Spinal cord (tissue), 10 donors: ENCODE data around the gene PARD3B. TPM values are rescaled to one million over a fixed set of nuclear protein-coding genes. Genes with fewer than 3 reads are reported as not detected.

Experiments used
- DNase-seq, 6 donors: peaks; one replicate each; pipeline versions ENCODE4 v3.0.0 to v3.0.0-alpha.2; 2013 to 2015; ENCODE audit warnings: low spot score in 6 of 6, low read depth in 4 of 6
- H3K27ac ChIP-seq: one replicate; pipeline ENCODE4 v1.5.1; 2013; ENCODE audit warnings: low read depth, low read length, control low read depth
- H3K27me3 ChIP-seq: one replicate; pipeline ENCODE4 v1.6.1; 2013; ENCODE audit warnings: low read length; ENCODE audit not compliant: control insufficient read depth, insufficient read depth
- H3K36me3 ChIP-seq: one replicate; pipeline ENCODE4 v1.6.1; 2013; ENCODE audit warnings: low read length; ENCODE audit not compliant: control insufficient read depth, insufficient read depth
- H3K4me1 ChIP-seq: one replicate; pipeline ENCODE4 v1.6.1; 2013; ENCODE audit warnings: low read length; ENCODE audit not compliant: control insufficient read depth, insufficient read depth
- H3K4me3 ChIP-seq: one replicate; pipeline ENCODE4 v1.5.1; 2013; ENCODE audit warnings: low read depth, low read length, control low read depth
- H3K9me3 ChIP-seq: one replicate; pipeline ENCODE4 v1.6.1; 2013; ENCODE audit warnings: low read length; ENCODE audit not compliant: control insufficient read depth, insufficient read depth
- WGBS: methylation state at CpG from one replicate; pipeline ENCODE4 v1.1.5; 2013; ENCODE audit warnings: missing lambda C conversion rate; ENCODE audit not compliant: insufficient coverage; 5-methylcytosine and 5-hydroxymethylcytosine counted together
- polyA plus RNA-seq, 2 donors: library from polyadenylated mRNA; unstranded; fragments of 120-200 nt; gene quantifications; one replicate each; pipeline ENCODE4 v1.2.1, GENCODE V29; 2013; ENCODE audit not compliant: insufficient read length in 2 of 2
- total RNA-seq, 2 donors: library from RNA; depleted of rRNA in 1 of 2; stranded (reverse); fragments of 120-200 nt in 1 of 2; fragments of >200 nt in 1 of 2; gene quantifications; one replicate each; pipeline versions ENCODE4 v1.2.3 to v1.2.4, GENCODE V29; 2013 to 2014
- donor health status: healthy.

Gene PARD3B
- total and polyA plus RNA-seq, 4 donors, result 10.8 to 34.6 (median 22.1) TPM

DNA sequence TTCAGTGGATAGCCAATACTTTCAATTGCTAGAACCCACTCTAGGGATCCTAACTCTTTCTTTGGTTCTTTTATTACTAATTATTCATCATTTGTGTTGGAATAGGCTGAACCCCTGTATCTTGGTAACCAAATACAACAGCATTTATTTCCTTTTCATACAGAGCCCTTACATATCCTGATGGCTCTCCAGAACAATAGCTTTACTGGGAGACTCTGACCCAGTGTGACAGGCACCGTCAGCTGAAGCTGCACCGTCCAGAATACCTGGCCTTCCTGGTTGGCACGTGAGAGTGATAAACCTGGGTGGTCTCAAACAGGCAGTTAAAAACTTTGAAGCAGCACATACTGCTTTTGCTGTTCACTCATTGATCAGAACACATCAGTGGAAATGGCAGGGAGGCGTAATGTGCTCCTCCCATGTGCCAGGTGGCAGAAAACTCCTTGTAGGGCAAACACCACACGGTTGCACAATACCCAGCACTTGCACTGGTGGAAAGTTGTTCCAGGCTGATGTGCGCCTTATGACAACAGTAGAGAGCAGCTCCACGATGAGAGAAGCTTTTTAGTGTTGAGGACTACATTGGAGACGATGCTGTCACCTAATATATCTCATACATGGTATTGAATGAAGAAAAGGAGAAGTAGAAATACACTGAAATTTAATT is 456.2 kb downstream of the PARD3B start:
- no peak for DNase-seq
- Histone ChIP-seq H3K27me3 (no peaks in the 10 kb centered on the region), H3K4me1 (no peaks in the 10 kb centered on the region), H3K27ac (no peak overlapping the region), H3K9me3 (peaks cover 2% of the 10 kb centered on the region), H3K36me3 (no peaks in the 10 kb centered on the region), H3K4me3 (no peak overlapping the region)
- 89% methylated on average over 4 of the region's 8 CpGs for WGBS

DNA sequence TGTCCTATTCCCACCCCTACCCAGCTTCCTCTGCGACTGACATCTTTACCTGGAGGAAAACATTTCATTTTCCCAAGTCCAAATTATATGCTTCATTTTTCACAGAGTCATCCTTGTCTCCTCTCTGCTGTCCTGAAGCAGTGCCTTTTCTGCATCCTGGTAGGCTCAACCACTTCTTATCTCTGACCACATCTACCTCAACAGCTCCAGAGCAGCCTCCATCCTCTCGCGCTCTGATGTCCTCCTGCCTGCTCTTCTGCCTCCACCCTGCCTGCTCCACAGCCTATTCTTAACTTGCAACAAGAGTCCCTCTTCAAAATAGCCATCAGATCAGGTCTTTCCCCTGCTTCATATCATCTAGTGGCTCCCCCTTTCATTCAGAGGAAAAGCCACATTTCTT is 457.1 kb downstream of the PARD3B start:
- Histone ChIP-seq H3K4me1 (no peaks in the 10 kb centered on the region), H3K9me3 (peaks cover 2% of the 10 kb centered on the region), H3K36me3 (no peaks in the 10 kb centered on the region), H3K27ac (no peak overlapping the region), H3K27me3 (no peaks in the 10 kb centered on the region), H3K4me3 (no peak overlapping the region)
- no peak for DNase-seq
- WGBS, result 98% methylated on average over 3 of the region's 3 CpGs

DNA sequence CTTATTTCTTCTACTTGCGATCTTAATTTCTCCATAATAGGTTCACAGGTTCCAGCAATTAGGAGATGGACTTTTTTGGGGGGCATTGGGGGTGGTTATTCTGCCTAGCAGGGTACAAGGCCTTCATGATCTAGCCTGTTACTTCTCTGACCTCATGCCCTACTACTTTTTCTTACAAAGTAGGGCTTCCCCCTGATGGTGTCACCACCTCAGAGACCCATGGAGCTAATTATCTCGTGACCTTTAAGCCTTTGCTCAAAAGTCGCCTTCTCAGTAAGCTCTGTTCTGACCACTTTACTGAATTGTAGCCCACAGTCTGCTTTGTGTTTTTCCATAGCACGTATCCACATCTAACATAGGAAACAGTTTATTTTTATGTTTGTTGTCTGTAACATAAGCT is 458.0 kb downstream of the PARD3B start:
- no peaks in the 10 kb centered on the region for H3K36me3 ChIP-seq
- no peaks in the 10 kb centered on the region for H3K4me1 ChIP-seq
- H3K9me3 ChIP-seq, result peaks cover 2% of the 10 kb centered on the region
- no peak overlapping the region for H3K27ac ChIP-seq
- H3K4me3 ChIP-seq, result no peak overlapping the region
- no peaks in the 10 kb centered on the region for H3K27me3 ChIP-seq
- WGBS, result 100% methylated on average over 2 of the region's 4 CpGs
- no peak for DNase-seq

DNA sequence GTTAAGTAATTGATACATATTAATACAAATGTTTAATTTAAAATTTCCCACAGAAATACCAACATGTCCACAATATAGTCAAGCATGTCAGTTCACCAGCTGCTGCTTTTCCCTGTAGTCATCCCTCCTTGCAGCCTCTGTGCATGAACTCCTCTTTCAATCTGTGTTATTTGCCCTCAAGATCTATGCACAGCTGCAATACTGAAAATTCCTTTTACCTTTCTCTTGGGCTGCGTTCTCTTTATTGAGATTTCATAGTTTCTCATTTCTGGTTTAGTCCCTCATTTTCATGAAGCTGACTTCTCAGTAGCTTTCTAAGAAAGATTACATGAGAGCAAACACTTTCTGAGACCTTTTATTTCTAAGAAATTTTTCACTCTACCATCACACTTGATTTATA is 464.9 kb downstream of the PARD3B start:
- WGBS, result 43% methylated on average over 1 of the region's 1 CpG
- H3K4me1 ChIP-seq, result no peaks in the 10 kb centered on the region

DNA sequence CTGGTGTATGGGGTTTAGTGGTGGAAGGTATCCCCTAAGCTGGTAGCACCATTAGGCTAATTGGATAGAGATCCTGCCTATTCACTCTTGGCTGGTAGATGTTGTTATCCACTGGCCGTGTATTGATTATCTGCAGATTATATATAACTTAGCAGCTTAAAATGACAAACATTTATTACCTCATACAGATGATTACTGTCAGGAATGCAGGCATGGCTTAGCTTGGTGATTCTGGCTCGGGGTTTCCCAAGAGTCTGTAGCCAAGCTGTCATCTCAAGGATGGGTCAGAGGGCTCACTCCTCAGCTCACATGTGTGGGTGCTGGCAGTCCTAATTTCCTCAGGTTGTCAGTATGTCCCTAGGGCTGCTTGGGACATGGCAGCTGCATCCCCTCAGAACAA is 465.8 kb downstream of the PARD3B start:
- Histone ChIP-seq H3K36me3 (no peaks in the 10 kb centered on the region), H3K27ac (no peak overlapping the region), H3K27me3 (no peaks in the 10 kb centered on the region), H3K4me3 (no peak overlapping the region), H3K4me1 (no peaks in the 10 kb centered on the region), H3K9me3 (peaks cover under 1% of the 10 kb centered on the region)
- 78% methylated on average over 1 of the region's 2 CpGs for WGBS
- DNase-seq, result no peak

More for the DNA sequence above, 464.9 kb downstream of the PARD3B start:
- DNase-seq, result peak in 1 of 6 donors; percentile 53
- Histone ChIP-seq H3K27ac (no peak overlapping the region), H3K9me3 (peaks cover 2% of the 10 kb centered on the region), H3K4me3 (no peak overlapping the region), H3K36me3 (no peaks in the 10 kb centered on the region), H3K27me3 (no peaks in the 10 kb centered on the region)

DNA sequence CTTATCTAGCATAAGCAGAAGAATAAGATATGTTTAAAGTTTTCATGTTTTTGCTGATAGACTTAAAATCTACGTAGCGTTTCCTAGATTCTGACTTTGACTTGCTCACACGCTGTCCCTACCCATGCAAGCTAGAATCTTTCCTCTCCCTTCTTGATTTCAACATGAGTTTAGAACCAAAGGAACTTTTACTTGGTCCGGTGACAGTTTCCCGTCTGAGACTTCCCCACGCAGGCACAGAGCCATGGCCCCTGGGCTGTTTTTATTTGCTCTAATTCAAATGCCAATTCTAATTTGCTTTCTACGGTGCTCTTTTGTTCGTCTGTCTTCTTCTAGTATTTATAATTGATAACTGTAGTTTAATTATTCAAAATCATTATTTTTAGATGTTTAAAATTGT is 467.7 kb downstream of the PARD3B start:
- no peak for DNase-seq
- no peaks in the 10 kb centered on the region for H3K36me3 ChIP-seq
- WGBS, result 32% methylated on average over 4 of the region's 8 CpGs
- no peaks in the 10 kb centered on the region for H3K4me1 ChIP-seq
- H3K27ac ChIP-seq, result no peak overlapping the region
- H3K27me3 ChIP-seq, result no peaks in the 10 kb centered on the region
- H3K4me3 ChIP-seq, result no peak overlapping the region
- H3K9me3 ChIP-seq, result no peaks in the 10 kb centered on the region

DNA sequence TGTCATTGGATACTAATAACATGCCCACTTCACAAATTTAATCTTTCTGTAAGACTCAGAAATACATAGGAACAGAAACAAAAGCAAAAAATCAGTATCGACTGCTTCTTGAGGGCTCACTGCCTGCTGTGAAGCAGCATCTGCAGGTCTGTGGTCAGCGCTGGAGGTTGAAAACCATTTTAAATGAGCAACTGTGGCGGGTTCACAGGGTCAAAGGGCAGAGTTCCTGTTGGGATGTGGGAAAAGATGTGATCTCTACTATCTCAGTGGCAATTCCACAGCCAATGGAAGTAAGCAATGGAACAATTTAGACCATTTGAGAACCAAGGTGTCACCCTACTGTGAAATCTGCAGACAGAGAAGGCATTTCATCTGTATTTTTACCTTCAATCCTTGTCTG is 468.3 kb downstream of the PARD3B start:
- no peak for DNase-seq
- Histone ChIP-seq H3K27me3 (no peaks in the 10 kb centered on the region), H3K9me3 (no peaks in the 10 kb centered on the region), H3K36me3 (no peaks in the 10 kb centered on the region), H3K27ac (no peak overlapping the region), H3K4me3 (no peak overlapping the region), H3K4me1 (no peaks in the 10 kb centered on the region)
- WGBS, result 82% methylated on average over 2 of the region's 3 CpGs

DNA sequence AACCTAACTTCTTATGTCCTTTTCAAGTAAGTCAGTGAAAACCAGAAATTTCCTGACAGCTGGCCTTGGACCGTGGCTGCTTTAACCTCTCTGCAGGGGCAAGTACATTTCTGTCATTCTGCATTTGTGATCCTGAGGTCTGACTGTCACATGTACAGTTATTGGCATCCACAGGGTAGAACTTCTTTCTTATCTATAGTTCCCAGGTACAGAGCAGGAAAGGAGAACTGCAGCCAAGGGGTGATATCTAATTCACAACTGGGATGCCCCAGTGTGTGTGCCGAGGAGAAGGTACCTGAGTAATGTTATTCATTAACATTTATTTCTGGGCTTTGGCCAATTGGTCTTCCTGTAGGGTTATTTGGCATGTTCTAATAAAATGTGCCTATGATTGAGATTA is 468.9 kb downstream of the PARD3B start:
- H3K4me3 ChIP-seq, result no peak overlapping the region
- no peak overlapping the region for H3K27ac ChIP-seq
- H3K9me3 ChIP-seq, result no peaks in the 10 kb centered on the region
- 100% methylated on average over 1 of the region's 2 CpGs for WGBS
- no peaks in the 10 kb centered on the region for H3K36me3 ChIP-seq
- H3K4me1 ChIP-seq, result no peaks in the 10 kb centered on the region
- H3K27me3 ChIP-seq, result no peaks in the 10 kb centered on the region
- no peak for DNase-seq

DNA sequence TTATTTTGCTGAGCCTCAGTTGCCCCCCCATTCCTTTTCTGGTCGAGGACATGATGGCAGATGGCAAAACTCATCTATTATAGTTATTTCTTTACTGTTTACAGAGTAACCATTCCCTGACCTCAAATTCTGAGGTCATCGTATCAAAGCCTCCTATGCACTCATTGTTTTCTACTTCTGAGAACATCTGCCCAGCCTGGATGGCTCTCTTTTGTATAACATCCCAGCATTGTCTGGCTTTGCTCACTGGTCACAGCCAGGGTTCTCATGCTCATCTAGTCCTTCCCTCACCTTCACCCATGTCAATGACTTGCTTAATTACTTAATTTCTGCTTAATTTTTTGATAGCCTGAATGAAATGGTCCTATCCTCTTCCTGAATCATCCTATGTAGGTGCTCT is 472.1 kb downstream of the PARD3B start:
- WGBS, result 52% methylated on average over 2 of the region's 2 CpGs
- H3K27me3 ChIP-seq, result no peaks in the 10 kb centered on the region
- no peak overlapping the region for H3K27ac ChIP-seq
- no peak overlapping the region for H3K4me3 ChIP-seq
- H3K36me3 ChIP-seq, result no peaks in the 10 kb centered on the region
- DNase-seq, result no peak
- no peaks in the 10 kb centered on the region for H3K9me3 ChIP-seq
- H3K4me1 ChIP-seq, result no peaks in the 10 kb centered on the region

DNA sequence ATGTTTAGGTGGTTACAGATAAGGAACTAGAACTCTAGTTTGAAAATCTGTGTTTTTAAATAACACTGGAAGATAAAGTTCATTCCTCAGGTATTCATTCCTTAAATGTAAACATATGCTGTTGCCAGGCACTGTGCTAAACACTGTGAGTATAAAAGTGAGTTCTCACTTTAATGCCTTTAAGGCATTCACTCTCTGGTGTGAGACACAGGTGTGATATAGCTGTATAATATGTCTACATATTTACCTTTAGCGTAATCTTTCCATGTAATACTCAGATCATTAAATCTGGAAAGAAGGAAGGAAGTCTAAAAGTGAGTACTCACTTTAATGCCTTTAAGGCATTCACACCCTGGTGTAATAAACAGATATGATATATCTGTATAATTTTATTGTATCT is 472.6 kb downstream of the PARD3B start:
- no CpG with 5 or more reads among the region's 1 CpG for WGBS

More for the DNA sequence above, 472.6 kb downstream of the PARD3B start:
- H3K27ac ChIP-seq, result no peak overlapping the region
- no peak overlapping the region for H3K4me3 ChIP-seq
- DNase-seq, result no peak
- H3K4me1 ChIP-seq, result no peaks in the 10 kb centered on the region
- no peaks in the 10 kb centered on the region for H3K9me3 ChIP-seq
- no peaks in the 10 kb centered on the region for H3K27me3 ChIP-seq
- no peaks in the 10 kb centered on the region for H3K36me3 ChIP-seq
